Measurements from ENCODE around the gene SLC31A1.

DNA sequence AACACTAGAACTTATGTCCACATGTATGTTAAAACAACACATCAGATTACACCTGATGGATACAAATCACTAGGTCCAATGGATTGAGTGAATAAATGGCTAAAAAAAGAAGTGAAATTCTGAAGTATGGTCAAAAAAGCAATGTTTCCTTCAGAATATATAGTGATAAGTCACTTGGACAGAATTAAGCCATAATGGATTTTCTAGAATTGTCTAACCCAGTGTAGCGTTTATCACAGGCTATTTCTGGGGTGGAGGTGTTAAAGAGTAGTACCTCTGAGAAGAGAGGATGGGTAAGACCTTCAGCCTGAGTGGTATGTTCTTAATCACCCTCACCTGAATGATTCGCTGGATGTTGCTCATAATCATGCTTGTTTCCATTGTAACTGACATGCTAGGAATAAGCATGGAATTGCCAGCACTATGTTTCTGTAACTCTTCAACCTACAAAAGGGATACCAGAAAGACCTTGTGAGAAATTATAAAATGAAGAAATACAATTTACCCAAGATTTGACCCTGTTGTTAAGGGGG is 37.3 kb upstream of the SLC31A1 start:
- TF ChIP-seq CTCF (IDR thresholded peaks at IDR 0.05), result no peak
- no peak for TF ChIP-seq POLR2A (IDR thresholded peaks at IDR 0.05)
